Adrenal gland (tissue), 12 donors: Measurements from ENCODE around the gene VTCN1. TPM values are rescaled to one million over a fixed set of nuclear protein-coding genes. Genes with fewer than 3 reads are reported as not detected.

Experiments
- DNase-seq, 7 donors: peaks; one replicate each; pipeline ENCODE4 v3.0.0-alpha.2; 2019 to 2020
- H3K27ac ChIP-seq, 5 donors: fragments of 200-600 bp; sonication (generic) in 4 of 5; 1 replicate in 3 of 5; 2 replicates in 2 of 5; pipeline versions ENCODE4 v1.5.1 to v1.8.0; 2016 to 2020; ENCODE audit warnings: mild to moderate bottlenecking in 1 of 5
- H3K27me3 ChIP-seq: fragments of 200-600 bp; 2 replicates; pipeline ENCODE4 v1.8.0; 2021
- H3K36me3 ChIP-seq, 2 donors: fragments of 200-600 bp; replicated peaks in 1 of 2; 1 replicate in 1 of 2; 2 replicates in 1 of 2; pipeline versions ENCODE4 v1.5.1 to v1.8.0; 2018 to 2022
- H3K4me1 ChIP-seq, 2 donors: fragments of 200-600 bp; replicated peaks in 1 of 2; 1 replicate in 1 of 2; 2 replicates in 1 of 2; pipeline versions ENCODE4 v1.5.1 to v1.8.0; 2018 to 2021
- H3K4me3 ChIP-seq, 4 donors: fragments of 200-600 bp; sonication (generic) in 3 of 4; one replicate each; pipeline ENCODE4 v1.5.1; 2016 to 2018
- H3K9me3 ChIP-seq, 3 donors: fragments of 200-600 bp; sonication (generic) in 1 of 3; replicated peaks in 1 of 3; 1 replicate in 2 of 3; 2 replicates in 1 of 3; pipeline versions ENCODE4 v1.5.1 to v1.8.0; 2016 to 2021
- CTCF ChIP-seq, 6 experiments: fragments of 450-650 bp in 4 of 6; fragments of 200-600 bp in 2 of 6; sonication (generic) in 1 of 6; IDR thresholded peaks; 1 replicate in 5 of 6; 2 replicates in 1 of 6; pipeline versions ENCODE4 v1.5.1 to v1.8.0; 2016 to 2021; ENCODE audit warnings: antibody characterized with exemption in 6 of 6, mild to moderate bottlenecking in 2 of 6, moderate library complexity in 1 of 6
- POLR2A ChIP-seq, 2 donors: fragments of 450-650 bp; IDR thresholded peaks; one replicate each; pipeline ENCODE4 v1.6.1; 2017; ENCODE audit warnings: antibody characterized with exemption in 2 of 2, mild to moderate bottlenecking in 2 of 2, moderate library complexity in 1 of 2
- WGBS, 4 donors: extraction: QIAGEN DNeasy Blood & Tissue Kit in 2 of 4; methylation state at CpG; one replicate each; pipeline versions ENCODE4 v1.1.5 to v1.1.7; 2013 to 2017; 5-methylcytosine and 5-hydroxymethylcytosine counted together
- intact Hi-C, 2 donors: fragments of 100-400 bp; cut with DNase I; formaldehyde crosslinking; loops; one replicate each; pipeline versions ENCODE4 v1.14.1 to v1.15.0; 2022 to 2023
- polyA plus RNA-seq, 3 donors: library from polyadenylated mRNA; stranded (reverse); fragments of 200-250 nt in 2 of 3; fragments of 350-450 nt in 1 of 3; fragmentation: Illumina TruSeq in 1 of 3; extraction: RNeasy Lipid Tissue Mini Kit (QIAGEN cat#74804) in 1 of 3; gene quantifications; one replicate each; pipeline ENCODE4 v1.2.3, GENCODE V29; 2013 to 2014
- total RNA-seq, 9 donors: library from RNA; depleted of rRNA in 4 of 9; stranded (reverse); fragments of >200 nt in 4 of 9; fragments of 120-200 nt in 1 of 9; fragmentation: NEBNext Ultra II Directional in 1 of 9; extraction: Animal tissue kit (Norgen Biotek cat#: 25700) in 1 of 9; gene quantifications; one replicate each; pipeline versions ENCODE4 v1.1.0 to v1.2.4, GENCODE V29; 2013 to 2023
- donor health status: healthy with polysubstance abuse.
- donor health status: Bipolar disorder and iron deficiency.
- donor health status: DM: yes; HTN: yes; CAD: no.
- donor health status: DM: no; HTN: no; CAD: no.
- donor health status: DM: no; HTN: no; CAD: no.
- donor health status: DM: yes; HTN: yes; CAD: no.

The VTCN1 gene
- total and polyA plus RNA-seq, 12 donors = 0.11 TPM; not detected in 11

GRCh38 chr1:117201808-117202207 is 8.9 kb downstream of the VTCN1 start:
- no peak for DNase-seq
- H3K4me1 ChIP-seq = no peaks in the 10 kb centered on the region
- no peak overlapping the region for H3K27ac ChIP-seq
- no peak for TF ChIP-seq CTCF (IDR thresholded peaks at IDR 0.05)
- TF ChIP-seq POLR2A (IDR thresholded peaks at IDR 0.05) = no peak
- H3K4me3 ChIP-seq = no peak overlapping the region
- H3K36me3 ChIP-seq = no peaks in the 10 kb centered on the region
- intact Hi-C loops = no loop called here
- H3K27me3 ChIP-seq = no peaks in the 10 kb centered on the region
- no peaks in the 10 kb centered on the region for H3K9me3 ChIP-seq
- 69 to 88% (median 79%) methylated on average over 1 of the region's 1 CpG for WGBS, 4 donors

DNA sequence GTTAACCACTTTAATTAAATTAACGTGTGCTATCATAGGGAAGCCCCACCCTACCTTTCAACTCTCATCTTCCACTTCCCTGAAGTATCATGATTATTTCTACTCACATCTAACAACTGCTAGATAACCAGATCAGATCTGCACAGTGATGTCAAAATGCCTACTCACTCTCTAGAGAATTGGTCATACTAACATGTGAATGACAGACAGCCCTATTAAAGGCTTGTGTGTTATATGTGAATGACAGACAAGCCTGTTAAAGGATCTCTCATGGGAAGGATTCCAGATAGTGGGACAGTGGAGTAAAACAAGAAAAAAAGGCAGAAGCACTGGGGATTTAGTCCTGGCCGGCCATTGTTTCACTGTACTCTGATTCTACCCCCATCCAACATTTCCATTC is 12.6 kb downstream of the VTCN1 start:
- intact Hi-C loops = no loop called here
- 75 to 87% (median 82%) methylated on average over 2 of the region's 2 CpGs for WGBS, 4 donors
- TF ChIP-seq CTCF (IDR thresholded peaks at IDR 0.05) = no peak
- no peak for TF ChIP-seq POLR2A (IDR thresholded peaks at IDR 0.05)
- H3K4me3 ChIP-seq = no peak overlapping the region
- no peaks in the 10 kb centered on the region for H3K27me3 ChIP-seq
- no peaks in the 10 kb centered on the region for H3K36me3 ChIP-seq
- no peak overlapping the region for H3K27ac ChIP-seq
- DNase-seq = no peak
- H3K9me3 ChIP-seq = no peaks in the 10 kb centered on the region
- no peaks in the 10 kb centered on the region for H3K4me1 ChIP-seq

GRCh38 chr1:117189726-117190125 is 21.0 kb downstream of the VTCN1 start:
- Histone ChIP-seq H3K36me3 (no peaks in the 10 kb centered on the region), H3K4me1 (no peaks in the 10 kb centered on the region), H3K27ac (no peak overlapping the region), H3K27me3 (no peaks in the 10 kb centered on the region), H3K4me3 (no peak overlapping the region), H3K9me3 (no peaks in the 10 kb centered on the region)
- 71 to 96% (median 92%) methylated on average over 1 to 2 of the region's 2 CpGs for WGBS, 4 donors
- intact Hi-C loops = no loop called here
- TF ChIP-seq POLR2A (IDR thresholded peaks at IDR 0.05) = no peak
- DNase-seq = no peak

- DNase-seq = no peak
- Histone ChIP-seq H3K27me3 (no peaks in the 10 kb centered on the region), H3K4me3 (no peak overlapping the region), H3K27ac (no peak overlapping the region), H3K36me3 (no peaks in the 10 kb centered on the region), H3K9me3 (no peaks in the 10 kb centered on the region), H3K4me1 (no peaks in the 10 kb centered on the region)
- intact Hi-C loops = no loop called here
- WGBS, 4 donors = 64 to 72% (median 68%) methylated on average over 8 of the region's 8 CpGs
- no peak for TF ChIP-seq CTCF (IDR thresholded peaks at IDR 0.05)
- TF ChIP-seq POLR2A (IDR thresholded peaks at IDR 0.05) = no peak
Observed at GRCh38 chr1:117188816-117189437, 21.8 kb downstream of the VTCN1 start.

DNA sequence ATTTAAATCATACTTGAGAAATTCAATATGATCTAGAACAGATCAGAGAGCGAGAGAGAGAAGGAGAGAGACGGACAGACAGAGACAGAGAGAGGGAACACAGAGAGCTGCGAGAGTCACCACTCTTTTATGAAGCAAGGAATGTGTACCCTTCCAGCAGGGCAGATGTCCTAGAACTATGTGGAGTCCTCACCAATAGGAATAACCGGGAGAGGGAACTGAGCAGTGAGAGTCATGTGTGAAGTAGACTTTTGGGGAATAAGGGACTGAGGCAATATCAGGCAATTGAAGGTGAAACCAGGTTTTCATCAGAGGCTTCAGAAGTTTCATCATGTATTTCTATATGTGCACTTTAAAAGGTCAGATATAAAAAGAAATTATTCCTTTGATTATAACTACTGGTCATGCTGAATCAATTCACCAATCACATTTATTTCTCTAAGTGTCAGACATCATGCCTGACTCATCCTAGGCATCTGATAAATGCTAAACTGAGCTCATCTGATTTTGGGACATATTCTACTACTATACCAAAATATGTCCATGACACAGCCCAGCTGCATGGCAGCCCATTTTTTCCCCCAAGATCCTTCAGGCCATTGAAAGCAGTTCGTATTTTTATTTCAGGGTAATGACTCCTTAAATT is 22.4 kb downstream of the VTCN1 start:
- 75 to 91% (median 83%) methylated on average over 5 of the region's 5 CpGs for WGBS, 4 donors
- no peak overlapping the region for H3K27ac ChIP-seq
- H3K36me3 ChIP-seq = no peaks in the 10 kb centered on the region
- H3K9me3 ChIP-seq = no peaks in the 10 kb centered on the region
- DNase-seq = no peak
- no peaks in the 10 kb centered on the region for H3K4me1 ChIP-seq
- no peaks in the 10 kb centered on the region for H3K27me3 ChIP-seq
- intact Hi-C loops = no loop called here
- no peak overlapping the region for H3K4me3 ChIP-seq
- TF ChIP-seq CTCF (IDR thresholded peaks at IDR 0.05) = no peak
